Liver (tissue), 3 donors: ENCODE results near the gene MRAP2.
"Not testable (repeated sequence)": the region's sequence is repeated elsewhere in the genome, so short reads cannot be mapped to it uniquely, and the experiment has no call there.

Source experiments
- CTCF ChIP-seq: fragments of 150-350 bp; IDR thresholded peaks from 2 replicates; pipeline ENCODE4 v1.5.1; 2017; ENCODE audit warnings: improper control_type of control experiment, low read depth, low read length; ENCODE audit not compliant: missing input control
- EGR1 ChIP-seq, 2 donors: IDR thresholded peaks; 2 replicates each; pipeline ENCODE4 v1.6.1; 2016 to 2018; ENCODE audit warnings: antibody characterized with exemption in 2 of 2, low read depth in 2 of 2
- RAD21 ChIP-seq, 2 donors: IDR thresholded peaks; 2 replicates each; pipeline ENCODE4 v1.6.1; 2016; ENCODE audit warnings: antibody characterized with exemption in 2 of 2, mild to moderate bottlenecking in 2 of 2
- SP1 ChIP-seq: IDR thresholded peaks from 2 replicates; pipeline ENCODE4 v1.6.1; 2018; ENCODE audit warnings: antibody characterized with exemption, mild to moderate bottlenecking
- YY1 ChIP-seq: IDR thresholded peaks from 2 replicates; pipeline ENCODE4 v1.6.1; 2016; ENCODE audit warnings: antibody characterized with exemption, mild to moderate bottlenecking
- donor health status: healthy.
- donor health status: healthy.

DNA sequence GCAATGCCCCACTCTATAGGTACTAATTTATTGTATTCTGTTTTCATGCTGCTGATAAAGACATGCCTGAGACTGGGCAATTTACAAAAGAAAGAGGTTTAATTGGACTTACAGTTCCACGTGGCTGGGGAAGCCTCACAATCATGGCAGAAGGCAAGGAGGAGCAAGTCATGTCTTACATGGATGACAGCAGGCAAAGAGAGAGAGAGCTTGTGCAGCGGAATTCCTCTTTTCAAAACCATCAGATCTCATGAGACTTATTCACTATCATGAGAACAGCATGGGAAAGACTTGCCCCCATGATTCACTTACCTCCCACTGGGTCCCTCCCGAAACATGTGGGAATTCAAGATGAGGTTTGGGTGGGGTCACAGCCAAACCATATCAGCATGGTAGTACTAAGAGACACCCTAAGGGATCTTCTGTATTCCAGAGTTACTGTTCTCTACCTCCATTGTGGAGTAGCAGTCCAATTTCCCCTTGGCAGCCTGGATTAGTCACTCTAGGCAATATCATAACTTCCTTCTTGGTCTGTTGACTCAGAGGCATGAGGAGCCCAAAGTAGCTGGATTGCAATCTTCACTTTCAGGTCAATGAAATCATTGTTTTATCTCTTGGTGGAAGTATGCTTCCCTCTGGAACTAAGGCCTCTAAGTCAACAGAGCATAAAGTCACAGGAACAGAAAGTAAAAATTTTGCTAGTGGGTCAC lies 71.8 kb downstream of the MRAP2 start:
- TF ChIP-seq CTCF; YY1; EGR1 (IDR thresholded peaks at IDR 0.05; ENCODE audit: low read depth in 2 of 2); SP1; RAD21 (IDR thresholded peaks at IDR 0.05): not testable (repeated sequence)
